DMS79 (cell line): ENCODE data around the gene NRP1.
A peak's percentile ranks its signal among the peaks of the same experiment; 100 is the strongest.

ENCODE experiments used
- DNase-seq: peaks from one replicate; lab custom pipeline; 2025; lab: John Stamatoyannopoulos, UW

The NRP1 gene

DNA sequence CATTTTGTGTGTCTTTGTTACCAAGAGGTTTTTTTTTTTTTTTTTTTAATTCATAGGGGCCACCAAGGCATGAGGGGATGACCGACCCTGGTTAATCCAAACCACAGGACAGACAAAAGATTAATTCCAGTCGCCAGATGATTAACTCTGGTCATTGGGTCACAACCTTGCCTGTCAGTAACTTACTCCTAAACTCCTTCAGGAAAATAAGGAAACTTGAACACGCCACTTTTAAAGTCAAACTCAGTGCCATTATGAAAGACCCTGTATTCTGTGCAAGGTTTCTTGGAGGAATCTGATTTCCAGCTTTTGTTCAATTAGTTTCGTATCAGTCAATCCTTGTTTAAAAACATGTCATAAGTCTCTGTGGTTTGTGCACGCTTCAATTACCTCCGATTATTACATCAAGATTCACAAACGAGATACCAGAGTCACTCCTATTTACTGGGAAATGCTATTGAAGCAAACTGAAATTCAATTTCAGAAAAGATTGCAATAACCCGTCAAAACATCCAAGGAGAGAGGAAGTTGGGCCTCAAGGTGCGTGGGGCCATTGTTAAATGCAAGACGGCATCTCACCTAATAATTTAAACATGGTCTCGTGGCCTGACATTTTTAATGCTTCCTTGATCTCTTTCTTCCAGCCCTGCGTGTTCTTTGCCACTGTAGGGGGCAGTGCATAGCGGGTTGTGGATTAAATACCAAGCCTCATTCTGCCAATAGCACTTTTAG is 44.0 kb downstream of the NRP1 start:
- no peak for DNase-seq

DNA sequence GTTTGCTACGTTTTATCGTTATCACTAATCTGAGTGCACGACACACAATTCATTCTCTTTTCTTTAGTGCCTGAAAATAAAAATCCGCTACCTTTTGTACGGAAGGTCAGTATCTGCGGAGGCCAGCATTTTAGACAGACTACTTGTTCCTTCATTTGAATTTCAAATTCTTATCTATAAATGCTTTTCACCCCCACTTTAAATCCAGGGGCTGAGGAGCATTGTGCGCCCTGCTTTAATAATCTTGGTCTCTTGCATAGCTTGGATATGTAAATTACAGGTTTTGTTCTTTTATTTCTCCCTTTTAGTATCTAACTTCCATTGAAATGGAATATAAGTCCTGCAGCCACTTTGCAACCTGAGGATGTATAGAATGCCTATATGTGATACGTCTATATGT is 44.7 kb downstream of the NRP1 start:
- DNase-seq: no peak

DNA sequence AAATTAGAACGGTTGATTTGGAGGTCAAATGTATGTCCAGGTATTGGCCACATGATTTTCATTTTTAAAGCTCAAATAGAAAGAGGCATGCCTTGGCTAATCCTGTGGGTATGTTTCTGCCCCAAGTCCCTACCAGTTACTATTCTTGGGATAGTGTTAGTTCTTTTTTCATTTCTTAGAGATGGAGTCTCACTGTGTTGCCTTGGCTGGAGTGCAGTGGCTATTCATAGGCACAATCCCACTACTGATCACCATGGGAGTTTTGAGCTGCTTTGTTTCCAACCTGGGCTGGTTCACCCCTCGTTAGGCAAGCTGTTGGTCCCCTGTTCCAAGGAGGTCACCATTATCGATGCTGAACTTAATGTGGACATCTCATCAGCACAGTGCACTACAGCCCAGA is 46.3 kb downstream of the NRP1 start:
- no peak for DNase-seq

DNA sequence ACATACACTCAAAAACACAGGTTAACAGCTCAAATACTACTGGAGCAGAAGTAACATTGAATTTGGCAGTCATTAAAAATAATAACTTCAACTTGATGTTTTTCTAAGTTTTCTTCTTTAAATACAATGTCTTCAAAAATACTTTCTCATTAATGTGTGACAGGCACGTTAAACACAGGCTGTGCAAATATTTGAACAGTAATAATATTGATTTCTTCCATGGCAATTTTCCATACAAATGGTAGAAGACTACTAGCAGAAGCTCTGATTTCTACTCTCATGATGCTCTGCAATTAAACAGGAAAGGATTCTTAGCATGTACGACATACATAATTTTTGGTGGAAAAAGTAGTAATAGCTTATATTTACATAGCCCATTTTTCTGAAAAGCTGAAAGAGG is 47.4 kb downstream of the NRP1 start:
- DNase-seq: no peak

DNA sequence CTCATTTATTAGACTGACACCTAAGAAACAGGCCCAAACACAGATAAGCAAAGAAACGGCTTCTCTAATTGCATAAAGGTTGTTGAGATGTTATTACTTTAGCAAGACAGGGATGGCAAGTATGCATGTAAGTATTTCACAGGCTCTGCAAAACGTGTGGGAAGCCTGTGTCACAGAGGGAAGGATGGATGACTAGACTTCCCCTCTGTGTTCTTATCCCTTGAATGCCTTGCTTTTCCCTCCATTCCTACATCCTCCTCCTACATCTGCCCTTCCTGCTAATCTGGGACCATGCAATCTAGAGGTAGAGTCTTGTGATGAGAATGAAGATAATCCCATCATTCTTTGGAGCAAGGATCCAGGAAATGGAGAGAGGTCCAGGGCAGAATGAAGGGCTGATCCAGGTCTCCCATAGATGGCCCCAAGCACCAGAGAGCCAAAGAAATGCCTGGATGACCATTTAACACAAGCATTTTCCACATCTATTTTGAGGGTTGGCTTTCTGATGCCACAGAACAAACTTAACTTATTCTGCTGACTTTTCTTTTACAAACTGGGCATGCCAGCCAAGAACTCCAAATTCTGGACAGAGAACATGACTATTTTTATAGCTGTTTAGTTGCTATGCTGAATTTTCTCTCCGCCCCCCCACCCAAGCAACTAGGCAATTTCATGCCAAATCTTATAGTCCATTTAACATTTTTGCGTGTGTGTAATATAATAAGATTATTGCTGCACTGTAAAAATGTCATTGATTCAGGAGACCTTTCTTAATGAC is 48.1 kb downstream of the NRP1 start:
- no peak for DNase-seq

DNA sequence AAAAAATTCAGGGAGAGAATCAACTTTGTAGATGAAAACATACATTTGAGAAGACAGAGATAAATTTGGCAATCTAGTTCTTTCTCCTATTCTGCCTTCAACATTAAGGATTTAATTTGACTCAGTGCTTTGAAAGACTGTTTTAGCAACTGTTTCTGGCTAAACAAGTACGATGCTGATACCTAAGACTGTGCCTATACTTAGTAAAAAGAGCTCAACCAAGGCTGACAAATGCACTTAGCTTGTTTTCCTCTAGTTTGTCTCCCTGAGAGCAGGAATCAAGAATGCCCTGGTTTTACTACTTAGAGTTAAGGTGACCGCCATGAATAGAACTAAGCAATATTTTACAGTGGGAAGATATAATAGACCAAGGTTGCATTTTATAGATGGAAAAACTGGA is 49.5 kb downstream of the NRP1 start:
- DNase-seq: no peak

DNA sequence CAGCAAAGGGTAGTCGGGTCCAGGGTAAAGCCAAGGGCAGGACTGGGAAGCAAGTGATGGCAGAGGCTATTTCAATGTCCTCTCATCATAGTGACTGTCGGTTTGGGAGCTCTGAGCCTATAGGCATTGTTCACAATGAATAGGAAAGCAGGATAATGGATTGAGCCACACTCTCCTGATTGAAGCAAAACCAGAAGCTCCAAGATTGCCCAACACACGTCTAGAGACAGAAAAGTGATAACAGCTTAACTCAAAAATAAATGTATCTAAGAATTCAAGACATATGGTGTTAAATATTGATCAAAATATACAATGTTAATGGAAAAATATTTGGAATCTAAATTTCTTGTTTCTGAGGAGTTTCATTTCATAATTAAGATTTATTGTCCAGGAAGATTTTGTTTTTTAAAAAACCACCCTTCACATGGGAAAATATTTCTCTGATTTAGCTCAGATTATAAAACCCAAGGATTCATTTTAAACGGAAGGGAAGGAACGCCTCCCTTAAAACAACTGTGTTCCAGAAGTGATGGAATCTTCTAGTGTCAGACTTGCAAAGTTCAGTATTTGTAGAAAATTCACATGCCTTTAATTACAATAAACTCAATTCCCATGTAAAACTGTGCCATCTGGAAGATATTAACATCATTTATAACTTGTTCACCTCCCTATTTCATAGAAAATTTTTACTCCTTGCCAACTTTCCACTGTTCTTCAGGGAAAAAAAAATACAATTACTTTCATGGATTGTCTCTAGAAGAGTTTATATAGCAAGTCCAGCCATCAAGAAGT is 54.5 kb downstream of the NRP1 start:
- DNase-seq: no peak

DNA sequence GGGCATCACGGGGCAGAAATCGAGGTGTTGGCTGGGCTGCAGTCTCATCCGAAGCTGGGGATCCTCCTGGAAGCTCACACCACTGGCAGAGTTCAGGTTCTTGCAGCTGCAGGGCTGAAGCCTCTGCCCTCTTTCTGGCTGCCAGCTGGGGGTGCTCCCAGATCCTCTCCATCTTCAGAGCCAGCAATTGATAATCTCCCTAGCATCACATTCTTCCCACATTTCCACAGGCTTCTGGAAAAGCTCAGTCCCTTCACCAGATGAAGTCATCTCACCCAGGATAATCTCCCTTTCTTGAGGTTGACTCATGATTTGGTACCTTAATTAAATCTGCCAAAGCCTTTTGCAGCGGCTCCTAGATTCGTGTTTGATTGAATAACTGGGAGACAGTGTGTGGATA is 55.2 kb downstream of the NRP1 start:
- no peak for DNase-seq

DNA sequence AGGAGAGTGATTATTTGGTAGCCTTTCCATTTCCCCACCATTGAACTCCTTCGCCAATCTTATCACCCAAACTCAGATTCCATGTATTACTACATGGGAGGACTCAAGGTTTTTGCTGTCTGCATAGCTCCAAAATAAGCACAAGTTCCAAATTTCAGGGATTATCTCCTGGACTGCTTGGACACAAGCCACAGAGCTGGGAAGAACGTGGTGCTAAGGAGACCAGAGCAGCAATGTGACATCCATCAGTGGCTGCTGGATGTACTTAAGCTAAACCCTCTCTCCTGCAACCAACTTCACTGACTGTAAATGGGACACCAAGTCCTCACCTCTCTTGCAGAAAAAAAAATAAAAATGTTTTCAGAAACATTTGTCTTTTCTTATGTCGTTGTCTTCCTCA is 56.3 kb downstream of the NRP1 start:
- DNase-seq: no peak

DNA sequence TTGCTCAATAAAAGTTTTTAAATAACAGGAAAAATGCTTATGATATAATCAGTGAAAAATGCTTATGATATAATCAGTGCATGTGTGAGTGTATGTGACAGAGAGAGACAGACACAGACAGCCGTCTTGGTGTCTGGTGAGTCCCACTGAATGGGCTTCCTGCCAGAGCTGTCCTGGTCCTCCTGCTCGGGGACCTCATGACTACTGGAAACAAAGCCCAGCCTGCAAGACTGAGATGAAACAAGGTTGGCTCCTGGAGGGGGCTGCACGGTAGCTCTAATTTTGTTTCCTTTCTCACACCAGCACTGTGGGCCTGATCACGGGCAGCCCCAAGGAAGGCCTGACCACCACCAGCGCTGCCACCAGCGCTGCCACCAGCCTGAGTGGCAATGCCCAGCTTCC is 57.3 kb downstream of the NRP1 start:
- DNase-seq: no peak

DNA sequence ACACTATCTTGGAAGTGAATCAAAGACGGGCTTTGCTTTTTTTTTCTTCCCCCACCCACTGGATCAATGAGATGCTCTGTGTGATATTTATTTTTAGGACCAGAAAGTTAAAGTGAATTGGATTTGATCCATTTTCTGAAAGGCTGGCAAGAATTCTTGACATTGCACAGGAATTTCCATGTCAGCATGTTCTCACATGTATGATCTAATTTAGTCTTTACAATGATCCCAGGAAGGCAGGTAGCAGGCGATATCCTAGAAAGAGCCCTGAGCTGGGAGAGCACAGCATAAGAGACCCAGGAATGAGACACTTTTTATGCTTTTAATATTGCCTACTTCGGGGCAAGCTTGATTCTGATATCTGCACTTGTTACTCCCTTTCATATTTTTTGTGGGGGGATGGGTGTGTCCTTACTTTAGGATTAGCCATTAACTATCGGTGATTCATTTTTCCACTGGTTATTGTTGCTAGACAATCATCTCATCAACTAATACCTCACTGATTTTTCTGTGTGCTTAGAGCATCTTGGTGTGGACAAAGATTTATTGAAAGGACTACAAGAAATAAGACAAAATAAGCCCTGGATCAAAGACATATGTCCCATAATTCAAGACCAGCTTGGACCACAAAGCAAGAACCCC is 58.1 kb downstream of the NRP1 start:
- DNase-seq: no peak

DNA sequence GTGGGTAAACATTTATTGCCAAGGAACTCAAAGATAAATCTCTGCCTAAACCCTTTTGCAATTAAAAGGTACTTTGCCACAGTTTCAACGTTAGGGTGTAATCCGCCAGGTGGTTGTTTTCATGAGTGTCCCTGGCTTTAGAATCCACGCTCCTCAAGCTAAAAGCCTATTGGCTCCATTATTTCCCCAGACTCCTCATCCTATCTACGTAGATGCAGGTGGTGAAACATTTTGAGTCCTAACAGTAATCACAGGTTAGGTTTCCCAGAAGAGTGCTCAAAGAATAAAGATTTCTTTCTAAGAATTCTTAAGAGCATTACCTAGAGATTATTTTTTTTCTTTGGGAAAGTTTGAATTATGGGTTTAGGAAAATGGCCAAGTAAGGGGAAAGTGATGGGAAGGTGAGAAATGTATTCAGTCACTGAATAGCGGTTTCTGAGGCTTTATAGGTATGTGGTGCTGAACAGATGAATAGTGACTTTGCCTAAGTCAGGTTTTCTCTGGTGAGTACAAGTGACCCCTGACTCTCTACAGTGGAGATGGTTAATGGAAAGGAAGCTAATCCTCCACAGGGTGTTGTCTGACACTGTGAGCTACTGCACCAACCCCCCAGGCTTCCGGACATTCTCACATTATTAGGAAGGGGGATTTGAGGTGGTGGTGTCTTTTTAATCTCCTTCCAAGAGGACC is 60.2 kb downstream of the NRP1 start:
- DNase-seq: no peak

DNA sequence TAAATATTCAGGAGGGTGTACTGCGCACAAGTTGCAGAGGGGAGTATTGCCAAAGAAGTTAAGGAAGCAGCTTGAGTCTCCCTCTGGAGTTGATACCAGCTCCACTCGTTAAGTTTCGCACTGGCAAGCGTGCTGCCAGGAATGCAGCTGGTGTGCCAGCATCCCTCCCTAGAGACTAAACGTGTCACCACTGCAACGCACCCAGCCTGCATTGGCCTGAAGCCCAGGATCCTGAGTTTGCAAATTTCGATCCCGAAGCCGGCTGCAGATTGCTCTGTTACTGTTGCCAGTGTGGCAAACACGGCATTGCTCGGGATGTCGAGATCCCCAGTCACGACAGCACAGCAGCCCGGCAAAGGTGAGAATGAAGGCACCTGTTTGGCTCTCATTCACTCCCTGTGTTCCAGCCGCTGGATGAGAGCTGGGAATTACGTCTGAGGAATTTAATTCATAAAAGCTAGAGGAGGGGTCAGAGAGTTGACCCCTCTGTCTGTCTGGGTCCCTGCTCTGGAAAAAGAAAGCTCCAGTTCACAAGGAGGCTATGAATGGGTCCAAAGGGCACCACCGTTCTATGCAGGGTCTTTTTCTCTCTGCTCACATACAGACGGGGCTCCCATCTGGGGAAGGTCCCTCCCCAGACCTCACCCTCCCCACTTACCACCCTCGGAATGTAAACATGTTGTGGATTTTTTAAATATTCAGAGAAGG is 61.0 kb downstream of the NRP1 start:
- peak; percentile 66 for DNase-seq

DNA sequence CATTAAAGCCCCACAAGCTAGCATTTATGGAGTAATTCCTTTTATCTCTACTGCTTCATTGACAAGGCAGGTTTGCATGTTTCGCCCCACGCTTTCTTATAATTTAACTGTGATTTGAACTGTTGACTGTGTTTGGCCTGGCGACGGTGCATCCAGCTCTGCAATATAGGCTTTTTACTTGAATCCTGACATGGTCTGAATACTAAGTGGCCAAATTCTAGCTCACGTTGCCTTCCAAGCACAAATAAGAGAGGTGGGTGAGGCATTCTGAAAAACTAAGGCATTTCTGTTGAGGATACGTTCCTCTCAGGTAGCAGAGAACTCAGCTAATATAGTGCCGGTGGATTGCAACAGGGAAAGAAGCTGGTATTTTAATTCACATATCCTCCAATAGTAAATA is 61.8 kb downstream of the NRP1 start:
- no peak for DNase-seq

DNA sequence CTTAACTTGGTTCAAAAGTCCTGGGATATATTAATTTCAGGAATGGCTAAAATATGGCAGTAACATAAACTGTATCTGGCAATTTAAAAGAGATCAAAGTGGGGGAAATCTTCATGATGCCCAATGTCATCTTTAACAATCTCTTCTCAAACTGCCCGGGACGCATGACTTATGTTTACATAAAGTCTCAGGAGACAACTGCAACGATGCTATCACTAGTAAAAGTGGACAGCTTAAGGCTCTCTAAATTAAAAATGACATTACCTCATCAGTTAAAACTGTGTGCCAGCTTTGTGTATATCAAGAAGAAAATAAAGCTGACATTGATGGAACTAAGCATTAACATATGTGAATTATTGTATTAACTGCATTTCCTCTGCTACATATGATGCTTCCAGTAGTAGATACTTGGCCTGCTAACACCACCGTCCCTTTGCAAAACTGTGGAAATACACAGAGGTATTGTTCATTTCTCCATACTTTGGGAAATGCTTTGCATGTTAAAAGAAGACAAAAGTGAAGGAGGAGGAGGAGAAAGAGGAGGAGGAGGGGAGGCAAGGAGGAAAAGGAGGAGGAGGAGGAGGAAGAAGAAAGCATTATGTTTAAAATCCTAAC is 62.4 kb downstream of the NRP1 start:
- DNase-seq: no peak

DNA sequence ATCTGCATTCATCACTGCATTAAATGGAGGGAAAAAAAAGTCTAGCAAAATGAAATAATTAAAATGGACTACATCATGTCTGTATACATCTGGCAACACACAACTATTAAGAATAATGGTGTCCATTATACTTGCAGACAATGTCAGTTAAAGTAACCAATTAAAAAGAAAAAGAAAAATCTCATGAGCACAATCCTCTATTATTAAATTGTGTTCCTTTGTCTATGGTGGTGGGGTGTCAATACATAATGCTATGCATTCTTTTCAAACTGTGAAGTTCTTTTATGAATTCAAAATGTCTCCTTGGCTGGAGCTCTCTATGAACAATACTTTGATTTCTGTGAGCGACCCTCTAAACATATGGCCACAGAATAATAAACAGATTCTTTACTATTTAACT is 63.5 kb downstream of the NRP1 start:
- no peak for DNase-seq

DNA sequence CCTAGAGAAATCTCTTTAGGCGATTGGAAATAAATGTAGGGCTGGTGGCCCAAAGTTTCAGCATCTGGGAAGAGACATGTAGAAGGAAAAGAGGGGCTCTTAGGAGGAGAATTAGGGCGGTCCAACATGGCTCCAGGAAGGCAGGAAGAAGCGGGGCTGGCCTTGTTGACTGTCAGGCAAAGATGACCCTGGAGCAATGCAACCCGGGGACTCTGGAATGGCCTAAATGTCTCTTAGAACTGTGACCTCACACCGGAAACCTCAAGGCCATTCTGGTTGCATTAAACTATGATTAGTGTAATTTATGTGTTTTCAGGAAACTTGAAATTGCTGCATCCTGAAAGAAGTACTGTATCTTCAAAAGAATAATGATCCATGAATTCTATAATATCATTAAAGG is 66.8 kb downstream of the NRP1 start:
- DNase-seq: no peak

DNA sequence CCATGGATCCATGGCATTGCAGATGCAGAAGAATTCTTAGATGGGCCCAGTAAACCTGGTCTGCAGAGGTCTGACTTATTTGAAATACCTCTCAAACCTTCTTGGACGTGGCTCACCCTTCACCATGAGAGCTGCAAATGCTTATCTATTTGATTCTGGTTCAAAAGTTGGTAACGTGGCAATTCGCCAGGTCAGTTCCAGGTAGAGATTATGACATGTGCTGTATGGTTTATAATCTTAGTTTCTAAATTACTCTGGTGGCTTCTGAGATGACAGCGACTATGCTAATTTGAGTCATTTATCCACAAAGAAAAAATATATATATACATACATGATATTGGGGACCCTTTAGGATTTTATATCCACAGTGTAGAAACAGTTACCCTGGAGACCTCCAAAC is 68.8 kb downstream of the NRP1 start:
- no peak for DNase-seq

DNA sequence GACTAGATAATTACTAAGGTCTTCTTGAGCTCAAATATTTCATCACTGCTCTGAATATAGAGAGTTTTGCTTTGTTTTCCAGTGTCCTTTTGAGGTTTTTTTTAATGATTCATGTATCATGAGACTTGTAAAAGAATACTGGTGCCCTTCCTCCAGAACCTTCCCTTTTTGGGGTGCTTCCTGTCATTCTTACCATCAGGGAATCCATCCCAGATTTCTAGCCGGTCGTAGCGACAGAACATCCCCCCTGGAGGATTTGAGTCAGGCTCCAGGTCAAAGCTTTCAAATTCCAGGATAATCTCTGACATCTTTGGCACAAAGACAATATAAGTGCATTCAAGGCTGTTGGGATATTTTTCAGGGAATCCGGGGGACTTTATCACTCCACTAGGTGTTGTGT is 71.0 kb downstream of the NRP1 start:
- DNase-seq: no peak

DNA sequence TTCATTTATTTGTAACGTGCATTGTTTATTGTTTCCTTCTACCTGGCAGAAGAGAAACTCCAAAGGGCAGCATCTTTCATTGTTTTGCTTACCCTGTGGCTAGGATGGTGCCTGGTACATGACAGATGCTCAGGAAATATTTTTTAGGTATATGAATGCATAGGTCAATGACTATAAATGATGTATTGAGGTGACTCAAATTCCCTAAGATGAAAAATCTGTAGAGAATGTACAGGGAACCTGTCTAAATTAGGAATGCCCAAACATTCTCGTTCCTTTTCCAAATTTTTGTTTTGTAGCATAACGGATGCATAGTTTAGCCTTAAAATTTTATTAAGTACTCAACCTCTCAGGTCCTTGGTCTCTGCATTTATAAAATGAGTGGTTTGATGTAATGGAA is 71.6 kb downstream of the NRP1 start:
- DNase-seq: no peak
